ENCODE data around the gene ANO6.

The ANO6 gene

DNA sequence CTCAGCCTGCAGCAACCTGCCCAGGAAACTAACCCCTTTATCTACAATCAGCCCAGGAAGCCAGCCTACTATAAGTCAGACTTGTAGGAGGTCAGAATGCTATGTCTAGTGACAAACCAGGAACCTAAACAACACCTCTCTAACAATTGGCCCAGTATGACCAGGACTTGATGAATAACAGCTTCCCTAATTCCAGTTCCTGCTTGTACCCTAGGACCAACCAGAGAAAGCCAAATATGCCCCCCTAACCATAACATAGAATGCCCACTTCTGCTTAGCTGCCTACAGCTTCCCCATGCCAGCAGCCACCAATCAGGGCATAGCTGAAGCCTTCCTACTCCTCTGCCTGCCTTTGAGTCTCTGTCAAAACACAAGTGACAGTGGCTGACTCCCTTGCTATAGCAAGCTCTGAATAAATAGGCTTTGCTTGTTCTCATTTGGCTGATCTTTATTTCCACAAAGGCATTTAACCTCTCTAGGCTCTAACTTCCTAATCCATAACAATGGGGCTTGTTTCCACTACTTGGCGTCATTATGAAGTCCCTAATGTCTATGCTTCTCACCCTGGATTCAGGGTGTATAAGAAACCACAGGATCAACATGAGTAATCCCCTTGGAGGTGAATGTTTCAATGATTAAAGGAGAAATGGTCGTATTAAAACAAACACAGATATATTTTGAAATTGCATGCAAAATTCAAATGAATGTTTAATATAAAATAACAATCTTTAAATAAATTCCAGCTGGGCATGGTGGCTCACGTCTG, 220.2 kb downstream of the ANO6 start:
- Mint-ChIP-seq H3K4me1 (ENCODE audit: low read depth) (no peaks in the 10 kb centered on the region), H3K36me3 (ENCODE audit: low read depth) (no peaks in the 10 kb centered on the region), H3K27ac (no peak overlapping the region), H3K4me3 (no peak overlapping the region), H3K9me3 (peaks cover 1% of the 10 kb centered on the region), H3K27me3 (ENCODE audit: low read depth) (no peaks in the 10 kb centered on the region)

DNA sequence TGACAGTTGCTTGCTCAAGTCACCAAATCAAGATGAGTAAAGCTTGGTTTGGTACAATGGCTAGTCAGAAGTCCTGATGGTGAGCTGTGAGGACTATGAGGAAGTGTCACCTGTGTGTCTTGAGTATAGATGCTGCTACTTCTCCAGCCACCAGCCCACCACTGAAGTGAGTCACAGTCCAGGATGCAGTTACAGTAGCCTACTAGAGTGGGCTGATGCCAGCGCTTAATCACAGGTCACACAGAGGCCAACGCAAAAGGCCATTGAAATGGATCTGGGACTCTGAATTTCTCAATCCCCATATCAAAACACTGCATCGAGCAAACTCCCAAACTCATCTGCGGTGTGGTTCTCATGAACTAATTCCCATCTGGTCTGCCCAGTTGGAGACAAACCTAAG, 223.1 kb downstream of the ANO6 start:
- Mint-ChIP-seq H3K4me3 (no peak overlapping the region), H3K4me1 (ENCODE audit: low read depth) (no peaks in the 10 kb centered on the region), H3K27ac (no peak overlapping the region), H3K27me3 (ENCODE audit: low read depth) (no peaks in the 10 kb centered on the region), H3K36me3 (ENCODE audit: low read depth) (no peaks in the 10 kb centered on the region), H3K9me3 (peaks cover 12% of the 10 kb centered on the region)

DNA sequence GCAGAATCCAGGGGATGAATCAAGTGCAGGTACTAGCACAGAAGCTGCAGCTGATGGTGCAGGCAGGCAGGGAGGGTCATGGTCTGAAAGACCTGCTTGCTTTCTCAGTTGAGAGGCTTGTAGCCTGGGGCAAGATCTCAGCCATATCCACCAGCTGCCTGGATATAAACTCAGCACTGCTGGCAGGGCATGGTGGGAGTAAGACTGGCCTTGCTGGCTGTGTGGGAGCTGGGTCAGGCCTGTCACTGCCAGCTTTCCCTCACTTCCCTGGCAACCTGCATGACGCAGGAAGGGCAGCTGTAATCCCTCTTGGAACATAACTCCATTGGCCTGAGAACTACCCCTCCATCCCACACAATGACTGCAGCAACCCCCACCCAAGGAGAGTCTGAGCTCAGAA, 230.1 kb downstream of the ANO6 start:
- Mint-ChIP-seq H3K9me3 (peaks cover 29% of the 10 kb centered on the region), H3K4me3 (no peak overlapping the region), H3K27ac (no peak overlapping the region), H3K36me3 (ENCODE audit: low read depth) (peaks cover 2% of the 10 kb centered on the region), H3K4me1 (ENCODE audit: low read depth) (no peaks in the 10 kb centered on the region), H3K27me3 (ENCODE audit: low read depth) (peaks cover 21% of the 10 kb centered on the region)

DNA sequence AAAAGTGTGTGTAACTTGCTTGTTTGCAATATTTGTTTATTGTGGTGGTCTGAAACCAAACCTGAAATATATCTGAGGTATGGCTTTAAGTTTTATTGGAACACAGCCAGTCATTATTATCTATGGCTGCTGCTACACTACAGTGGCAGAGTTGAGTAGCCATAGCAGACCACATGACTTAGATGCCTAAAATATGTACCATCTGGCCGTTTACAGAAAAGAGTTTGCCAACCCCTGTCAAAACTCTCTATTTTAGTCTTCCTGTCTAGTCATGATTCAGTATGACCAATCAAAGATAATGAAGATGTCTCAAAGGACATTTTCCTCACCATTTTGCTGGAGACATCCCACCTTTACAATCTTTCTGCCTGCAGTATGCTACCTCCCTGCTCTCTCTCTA, 242.3 kb downstream of the ANO6 start:
- no peak overlapping the region for H3K27ac Mint-ChIP-seq
- peaks cover 13% of the 10 kb centered on the region for H3K27me3 Mint-ChIP-seq (ENCODE audit: low read depth)
- H3K9me3 Mint-ChIP-seq = peaks cover 4% of the 10 kb centered on the region
- H3K36me3 Mint-ChIP-seq (ENCODE audit: low read depth) = no peaks in the 10 kb centered on the region
- no peaks in the 10 kb centered on the region for H3K4me1 Mint-ChIP-seq (ENCODE audit: low read depth)
- no peak overlapping the region for H3K4me3 Mint-ChIP-seq

DNA sequence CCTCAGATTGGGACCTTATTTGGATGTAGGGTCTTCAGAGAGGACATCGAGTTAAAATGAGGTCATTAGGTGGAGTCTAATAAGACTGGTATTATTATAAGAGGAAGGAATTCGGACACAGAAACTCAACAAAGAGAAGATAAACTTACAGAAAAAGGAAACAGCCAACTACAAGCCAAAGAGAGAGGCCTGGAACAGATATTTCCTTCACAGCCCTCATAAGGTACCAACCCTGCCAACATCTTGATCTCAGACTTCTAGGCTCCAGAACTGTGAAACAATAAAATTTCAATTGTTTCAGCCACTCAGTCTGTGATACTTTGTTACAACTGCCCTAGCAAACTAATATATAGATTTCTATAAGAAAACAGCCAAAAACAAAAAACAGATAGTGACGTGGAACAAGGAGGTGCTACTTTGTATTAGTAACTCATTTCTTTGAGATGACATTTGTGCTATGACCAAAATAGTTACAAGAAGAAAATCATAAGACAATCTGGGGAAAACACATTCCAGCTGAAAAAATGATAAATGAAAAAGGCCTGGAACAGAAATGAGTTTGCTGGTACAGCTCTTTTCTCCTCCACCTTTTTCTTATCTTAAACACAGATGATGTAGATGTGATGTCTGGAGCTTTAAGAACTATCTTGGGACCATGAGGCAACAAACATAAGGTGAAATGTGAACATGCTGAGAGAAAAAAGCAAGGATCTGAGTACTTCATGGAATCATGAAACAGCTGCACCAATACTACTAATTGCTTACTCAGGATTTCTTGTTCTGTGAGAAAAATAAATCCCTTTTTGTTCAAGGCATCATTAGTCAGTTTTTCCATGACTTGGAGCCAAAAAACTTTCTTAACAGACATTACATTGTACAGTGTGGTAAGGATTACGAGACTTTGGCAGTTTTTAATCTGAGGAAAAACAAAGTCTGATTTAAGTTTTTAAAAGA, 243.2 kb downstream of the ANO6 start:
- peaks cover 13% of the 10 kb centered on the region for H3K27me3 Mint-ChIP-seq (ENCODE audit: low read depth)
- no peak overlapping the region for H3K4me3 Mint-ChIP-seq
- no peaks in the 10 kb centered on the region for H3K4me1 Mint-ChIP-seq (ENCODE audit: low read depth)
- H3K36me3 Mint-ChIP-seq (ENCODE audit: low read depth) = no peaks in the 10 kb centered on the region
- no peak overlapping the region for H3K27ac Mint-ChIP-seq
- peaks cover 4% of the 10 kb centered on the region for H3K9me3 Mint-ChIP-seq

DNA sequence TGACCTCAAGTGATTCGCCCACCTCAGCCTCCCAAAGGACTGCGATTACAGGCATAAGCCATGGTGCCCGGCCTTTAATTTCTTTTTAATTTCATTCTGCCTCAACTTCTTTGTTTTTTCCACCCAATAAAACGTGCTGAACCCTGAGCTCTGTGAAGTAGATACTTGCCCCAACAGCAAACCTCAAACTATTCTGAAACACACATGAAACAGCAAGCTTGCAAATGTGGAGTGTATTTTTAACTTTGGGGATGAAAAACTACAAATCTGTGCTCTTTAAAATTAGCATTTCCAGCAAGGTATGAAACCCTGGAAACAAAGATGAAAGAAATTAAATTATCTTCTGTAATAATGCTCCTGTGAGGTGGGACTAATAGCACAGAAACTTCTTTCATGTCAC, 246.6 kb downstream of the ANO6 start:
- Mint-ChIP-seq H3K4me3 (no peak overlapping the region), H3K27me3 (ENCODE audit: low read depth) (peaks cover 25% of the 10 kb centered on the region), H3K36me3 (ENCODE audit: low read depth) (no peaks in the 10 kb centered on the region), H3K4me1 (ENCODE audit: low read depth) (no peaks in the 10 kb centered on the region), H3K27ac (no peak overlapping the region), H3K9me3 (no peaks in the 10 kb centered on the region)

DNA sequence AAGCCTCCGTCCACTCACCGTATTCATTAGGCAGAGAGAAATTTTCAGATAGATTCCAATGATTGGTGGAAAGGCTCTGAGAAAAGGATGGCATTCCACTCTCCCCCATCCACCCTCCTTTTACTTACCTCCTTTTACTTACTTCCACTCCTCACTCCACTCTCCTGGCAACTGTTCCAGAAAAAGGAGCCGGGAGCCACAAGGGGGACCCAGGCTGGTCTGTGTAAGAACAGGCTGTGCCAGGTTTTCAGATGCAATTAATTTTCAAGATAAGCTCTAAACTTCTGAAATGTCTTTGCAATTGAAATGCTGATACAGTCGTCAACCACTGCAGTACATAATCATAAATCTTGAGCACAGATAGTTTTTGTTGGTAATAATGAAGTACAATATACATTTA, 248.8 kb downstream of the ANO6 start:
- Mint-ChIP-seq H3K9me3 (no peaks in the 10 kb centered on the region), H3K4me3 (no peak overlapping the region), H3K27ac (no peak overlapping the region), H3K4me1 (ENCODE audit: low read depth) (peaks cover under 1% of the 10 kb centered on the region), H3K36me3 (ENCODE audit: low read depth) (no peaks in the 10 kb centered on the region), H3K27me3 (ENCODE audit: low read depth) (peaks cover 25% of the 10 kb centered on the region)

DNA sequence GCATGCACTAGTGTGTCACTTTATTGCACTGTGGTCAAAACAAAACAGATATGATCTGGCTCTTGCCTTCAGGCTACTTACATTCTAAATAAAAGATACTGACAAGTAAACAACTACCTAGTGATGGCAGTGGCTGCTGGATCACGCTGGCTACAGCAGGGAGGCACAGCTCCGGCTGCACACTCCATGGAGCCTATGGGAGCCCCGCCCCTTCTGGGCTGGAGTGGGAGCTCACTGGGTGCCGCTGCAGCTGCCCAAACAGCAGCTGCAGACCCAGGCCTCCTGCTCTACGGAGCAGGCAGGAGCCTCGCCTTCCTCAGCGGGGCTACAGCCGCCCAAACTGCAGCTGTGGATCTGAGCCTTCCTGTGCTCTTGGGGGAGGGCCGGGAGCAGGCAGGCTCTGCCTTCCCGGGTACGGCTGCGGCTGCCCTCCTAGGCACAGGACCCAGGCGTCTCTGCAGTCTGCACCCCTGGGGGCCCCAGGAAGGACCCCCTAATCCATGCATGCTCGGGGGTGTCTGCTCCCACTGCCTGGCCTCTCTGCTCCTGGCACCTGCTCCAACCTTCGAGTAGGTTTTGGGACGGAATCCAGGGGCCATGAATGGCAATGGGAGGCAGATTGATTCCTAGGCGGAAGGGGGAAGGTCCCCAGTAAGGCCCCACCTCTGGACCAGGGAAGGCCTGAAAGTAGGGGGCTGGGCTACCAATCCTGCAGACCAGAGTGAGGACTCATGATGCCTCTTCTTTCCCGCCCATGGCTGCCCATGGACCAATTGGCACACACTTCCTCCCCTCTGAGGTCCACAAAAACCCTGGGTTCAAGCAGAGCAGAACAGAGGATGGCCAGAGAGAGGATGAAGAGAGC, 253.1 kb downstream of the ANO6 start:
- Mint-ChIP-seq H3K36me3 (ENCODE audit: low read depth) (no peaks in the 10 kb centered on the region), H3K4me3 (no peak overlapping the region), H3K27ac (no peak overlapping the region), H3K9me3 (no peaks in the 10 kb centered on the region), H3K4me1 (ENCODE audit: low read depth) (peaks cover 8% of the 10 kb centered on the region), H3K27me3 (ENCODE audit: low read depth) (peaks cover 13% of the 10 kb centered on the region)

DNA sequence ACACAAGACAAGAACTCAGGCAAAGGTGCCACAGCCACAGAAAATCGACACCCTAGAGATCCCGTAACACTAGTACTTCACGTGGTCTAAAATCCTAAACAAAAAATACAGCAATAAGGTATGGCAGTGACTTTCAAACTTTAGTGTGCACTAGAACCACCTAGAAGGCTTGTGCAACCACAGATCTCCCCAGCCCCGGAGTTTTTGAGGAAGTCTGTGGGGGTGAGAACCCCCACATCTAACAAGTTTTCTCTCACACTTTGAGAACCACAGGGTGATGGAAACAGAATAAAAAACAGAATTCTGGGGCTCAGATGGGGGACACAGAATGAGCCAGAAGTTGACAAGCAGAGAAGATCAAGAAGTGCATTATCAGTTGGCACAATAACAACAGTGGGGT, 254.0 kb downstream of the ANO6 start:
- H3K9me3 Mint-ChIP-seq = no peaks in the 10 kb centered on the region
- H3K27ac Mint-ChIP-seq = no peak overlapping the region
- H3K4me3 Mint-ChIP-seq = no peak overlapping the region
- peaks cover 6% of the 10 kb centered on the region for H3K27me3 Mint-ChIP-seq (ENCODE audit: low read depth)
- H3K36me3 Mint-ChIP-seq (ENCODE audit: low read depth) = no peaks in the 10 kb centered on the region
- H3K4me1 Mint-ChIP-seq (ENCODE audit: low read depth) = peaks cover 8% of the 10 kb centered on the region

DNA sequence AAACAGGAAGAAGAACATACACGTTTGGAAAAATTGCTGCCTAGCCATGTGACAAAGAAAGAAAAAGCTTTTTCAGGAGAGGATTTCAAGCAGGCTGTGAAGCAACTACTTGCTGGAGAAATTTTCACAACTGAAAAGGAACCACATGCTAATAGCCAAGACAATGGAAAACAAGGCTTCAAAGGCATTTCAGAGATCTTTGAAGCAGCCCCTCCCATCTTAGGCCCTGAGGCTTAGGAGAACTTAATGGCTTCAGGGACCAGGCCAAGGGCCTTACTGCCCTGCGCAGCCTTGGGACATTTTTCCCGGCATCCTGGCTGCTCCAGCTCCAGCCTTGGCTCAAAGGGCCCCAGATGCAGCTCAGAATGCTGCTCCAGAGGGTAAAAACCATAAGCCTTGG, 257.7 kb downstream of the ANO6 start:
- H3K27ac Mint-ChIP-seq = no peak overlapping the region
- H3K4me3 Mint-ChIP-seq = no peak overlapping the region
- H3K36me3 Mint-ChIP-seq (ENCODE audit: low read depth) = no peaks in the 10 kb centered on the region
- peaks cover 8% of the 10 kb centered on the region for H3K9me3 Mint-ChIP-seq
- peaks cover 2% of the 10 kb centered on the region for H3K27me3 Mint-ChIP-seq (ENCODE audit: low read depth)
- peaks cover 8% of the 10 kb centered on the region for H3K4me1 Mint-ChIP-seq (ENCODE audit: low read depth)

DNA sequence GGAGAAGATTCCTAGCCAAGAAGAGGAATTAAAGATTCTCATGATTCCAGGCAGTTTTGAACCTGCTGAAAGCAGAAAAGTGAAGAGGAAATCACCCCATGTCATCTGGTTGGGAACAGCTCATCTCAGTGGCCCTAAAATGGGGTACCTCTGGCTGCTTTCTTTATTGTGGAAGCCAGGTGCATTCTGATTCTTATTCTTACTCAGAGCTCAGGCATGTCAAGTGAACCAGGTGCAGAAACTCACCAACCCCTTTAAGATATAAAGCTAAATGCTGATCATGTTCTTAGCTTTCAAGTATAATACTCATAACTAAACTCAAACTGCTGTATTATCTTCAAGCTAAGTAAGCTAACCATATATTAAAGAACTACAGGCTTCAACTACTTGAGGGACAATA, 259.7 kb downstream of the ANO6 start:
- peaks cover 14% of the 10 kb centered on the region for H3K9me3 Mint-ChIP-seq
- H3K4me3 Mint-ChIP-seq = no peak overlapping the region
- H3K4me1 Mint-ChIP-seq (ENCODE audit: low read depth) = no peaks in the 10 kb centered on the region
- H3K27me3 Mint-ChIP-seq (ENCODE audit: low read depth) = peaks cover 13% of the 10 kb centered on the region
- H3K36me3 Mint-ChIP-seq (ENCODE audit: low read depth) = no peaks in the 10 kb centered on the region
- H3K27ac Mint-ChIP-seq = no peak overlapping the region

DNA sequence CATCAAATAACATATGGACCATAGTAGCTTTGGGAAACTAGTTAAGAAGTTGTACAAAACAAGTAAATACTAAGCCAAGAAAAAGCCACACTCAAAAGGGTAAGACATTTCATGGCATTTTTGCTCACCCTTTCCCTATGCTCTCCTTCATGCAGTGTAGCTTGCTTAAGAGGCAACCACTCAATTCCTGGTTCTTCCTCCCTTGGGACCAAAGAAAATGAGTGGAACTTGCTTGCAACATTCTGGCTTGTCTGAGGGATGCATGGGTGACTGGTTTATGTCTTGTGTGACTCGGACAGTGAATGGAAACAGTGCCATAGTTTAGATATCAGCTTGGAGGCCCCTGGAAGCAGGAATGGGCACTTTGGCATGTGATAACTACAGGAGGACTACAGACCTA, 261.6 kb downstream of the ANO6 start:
- Mint-ChIP-seq H3K9me3 (peaks cover 15% of the 10 kb centered on the region), H3K27ac (no peak overlapping the region), H3K4me1 (ENCODE audit: low read depth) (no peaks in the 10 kb centered on the region), H3K27me3 (ENCODE audit: low read depth) (peaks cover 13% of the 10 kb centered on the region), H3K4me3 (no peak overlapping the region), H3K36me3 (ENCODE audit: low read depth) (no peaks in the 10 kb centered on the region)

DNA sequence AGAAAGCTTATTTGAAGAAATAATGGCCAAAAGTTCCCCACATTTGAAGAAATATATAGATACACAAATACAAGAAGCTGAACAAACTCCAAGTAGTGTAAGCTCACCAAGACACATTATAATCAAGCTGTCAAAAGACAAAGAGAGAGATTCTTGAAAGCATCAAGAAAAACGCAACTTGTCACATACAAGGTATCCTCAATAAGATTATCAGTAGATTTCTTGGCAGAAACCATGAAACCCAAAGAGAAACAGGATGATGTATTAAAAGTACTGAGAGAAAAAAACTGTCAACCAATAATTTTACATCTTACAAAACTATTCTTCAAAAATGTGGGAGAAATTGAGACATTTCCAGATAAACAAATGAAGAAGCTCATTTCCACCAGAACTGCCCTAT, 263.0 kb downstream of the ANO6 start:
- no peak overlapping the region for H3K27ac Mint-ChIP-seq
- peaks cover 15% of the 10 kb centered on the region for H3K9me3 Mint-ChIP-seq
- H3K4me3 Mint-ChIP-seq = no peak overlapping the region
- H3K4me1 Mint-ChIP-seq (ENCODE audit: low read depth) = no peaks in the 10 kb centered on the region
- peaks cover 13% of the 10 kb centered on the region for H3K27me3 Mint-ChIP-seq (ENCODE audit: low read depth)
- H3K36me3 Mint-ChIP-seq (ENCODE audit: low read depth) = no peaks in the 10 kb centered on the region

DNA sequence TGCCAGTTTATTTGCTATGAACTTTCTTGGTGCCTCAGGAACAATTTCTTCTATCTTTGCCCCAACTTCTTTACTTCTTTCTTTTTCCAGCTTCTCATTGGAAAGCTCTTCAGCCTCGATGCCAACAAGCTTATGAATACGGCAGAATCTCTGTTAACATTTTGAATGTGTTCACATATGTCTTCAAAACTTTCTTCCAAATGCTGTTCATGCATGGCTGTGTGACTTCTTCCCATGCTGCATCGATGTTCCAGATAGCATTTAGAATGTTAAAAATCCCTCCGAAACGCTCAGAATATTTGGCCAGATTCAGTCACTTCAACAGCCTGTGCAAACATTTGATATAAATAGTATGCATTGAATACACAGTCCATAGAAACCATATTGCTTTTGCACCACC, 265.9 kb downstream of the ANO6 start:
- peaks cover 15% of the 10 kb centered on the region for H3K9me3 Mint-ChIP-seq
- no peaks in the 10 kb centered on the region for H3K4me1 Mint-ChIP-seq (ENCODE audit: low read depth)
- peaks cover 13% of the 10 kb centered on the region for H3K27me3 Mint-ChIP-seq (ENCODE audit: low read depth)
- no peaks in the 10 kb centered on the region for H3K36me3 Mint-ChIP-seq (ENCODE audit: low read depth)
- H3K27ac Mint-ChIP-seq = no peak overlapping the region
- H3K4me3 Mint-ChIP-seq = no peak overlapping the region

All from T-helper 1 cell treated with Interleukin-12 subunit alpha and Interleukin-12 subunit beta and Interleukin-4 antibody, amounts not matched to agents 30 μg/mL and 1 μg/mL, for 36 hours (primary cell).